HUES64 (cell line): ENCODE results near the gene LAX1.

Source experiments
- H3K27ac ChIP-seq: 2 replicates; pipeline ENCODE4 v1.7.0; 2013; ENCODE audit warnings: low read depth, low read length, inconsistent platforms
- H3K27me3 ChIP-seq: 2 replicates; pipeline ENCODE4 v1.6.1; 2013; ENCODE audit warnings: mild to moderate bottlenecking, low read length; ENCODE audit not compliant: insufficient read depth
- H3K36me3 ChIP-seq: 2 replicates; pipeline ENCODE4 v1.6.1; 2013; ENCODE audit warnings: mild to moderate bottlenecking, low read length; ENCODE audit not compliant: insufficient read depth
- H3K4me1 ChIP-seq: 2 replicates; pipeline ENCODE4 v1.6.1; 2013; ENCODE audit warnings: mild to moderate bottlenecking, low read length, moderate library complexity; ENCODE audit not compliant: insufficient read depth
- H3K4me3 ChIP-seq: 2 replicates; pipeline ENCODE4 v1.5.1; 2013; ENCODE audit warnings: mild to moderate bottlenecking, low read length, moderate library complexity
- H3K9ac ChIP-seq: 2 replicates; pipeline ENCODE4 v1.6.1; 2013; ENCODE audit warnings: mild to moderate bottlenecking, low read depth, low read length
- H3K9me3 ChIP-seq: 2 replicates; pipeline ENCODE4 v1.6.1; 2013; ENCODE audit warnings: low read depth, low read length; ENCODE audit not compliant: insufficient read depth
- WGBS: fragments of 150-250, 120-280 bp; methylation state at CpG from one replicate; pipeline ENCODE4 v1.1.7; 2013; ENCODE audit warnings: missing lambda C conversion rate; 5-methylcytosine and 5-hydroxymethylcytosine counted together

LAX1 gene

GRCh38 chr1:203823306-203823705 lies 58.3 kb downstream of the LAX1 start:
- WGBS, result 93% methylated on average over 1 of the region's 1 CpG
- H3K9me3 ChIP-seq, result no peaks in the 10 kb centered on the region
- H3K9ac ChIP-seq, result no peak overlapping the region
- peaks cover 91% of the 10 kb centered on the region for H3K36me3 ChIP-seq
- no peaks in the 10 kb centered on the region for H3K4me1 ChIP-seq
- H3K4me3 ChIP-seq, result no peak overlapping the region
- no peaks in the 10 kb centered on the region for H3K27me3 ChIP-seq
- no peak overlapping the region for H3K27ac ChIP-seq
